GM19438 (cell line): ENCODE results near the gene ADCY5.

Source experiments
- ATAC-seq: cut with Tn5 transposase; IDR thresholded peaks from one replicate; pipeline ENCODE4 v1.9.1; 2021; ENCODE audit warnings: low read depth; ENCODE audit not compliant: unreplicated experiment

Gene ADCY5

GRCh38 chr3:123313889-123314288 lies 135.0 kb downstream of the ADCY5 start:
- ATAC-seq, result no peak

- no peak for ATAC-seq
Observed at GRCh38 chr3:123312331-123313265, 136.3 kb downstream of the ADCY5 start.

DNA sequence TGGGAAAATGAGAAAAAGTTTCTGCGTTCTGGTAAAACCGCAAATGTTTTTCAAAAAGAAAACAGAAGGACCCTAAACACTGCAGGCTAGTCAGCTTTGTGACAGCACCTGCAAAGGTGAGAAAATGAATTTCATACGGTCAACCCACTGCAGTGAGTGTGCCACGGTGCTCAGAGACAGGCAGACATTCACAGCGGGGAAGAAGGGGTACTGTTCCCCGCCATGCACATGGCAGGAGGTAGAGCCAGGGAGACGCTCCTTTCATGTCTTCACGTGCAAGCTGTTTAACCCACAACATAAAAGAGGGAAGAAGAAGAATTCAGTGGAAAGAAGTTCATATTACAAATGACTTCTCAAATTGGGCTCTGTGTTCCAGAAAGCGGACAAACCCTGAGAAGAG lies 137.7 kb downstream of the ADCY5 start:
- no peak for ATAC-seq

GRCh38 chr3:123310741-123311140 lies 138.1 kb downstream of the ADCY5 start:
- no peak for ATAC-seq

- no peak for ATAC-seq
Observed at GRCh38 chr3:123310186-123310585, 138.7 kb downstream of the ADCY5 start.

- no peak for ATAC-seq
Observed at GRCh38 chr3:123307064-123307463, 141.8 kb downstream of the ADCY5 start.

GRCh38 chr3:123305192-123305591 lies 143.7 kb downstream of the ADCY5 start:
- no peak for ATAC-seq

GRCh38 chr3:123303976-123304560 lies 144.8 kb downstream of the ADCY5 start:
- no peak for ATAC-seq

- no peak for ATAC-seq
Observed at GRCh38 chr3:123302961-123303360, 145.9 kb downstream of the ADCY5 start.

- ATAC-seq, result no peak
Observed at GRCh38 chr3:123301331-123302184, 147.3 kb downstream of the ADCY5 start.

- ATAC-seq, result no peak
Observed at GRCh38 chr3:123300583-123300982, 148.3 kb downstream of the ADCY5 start.

DNA sequence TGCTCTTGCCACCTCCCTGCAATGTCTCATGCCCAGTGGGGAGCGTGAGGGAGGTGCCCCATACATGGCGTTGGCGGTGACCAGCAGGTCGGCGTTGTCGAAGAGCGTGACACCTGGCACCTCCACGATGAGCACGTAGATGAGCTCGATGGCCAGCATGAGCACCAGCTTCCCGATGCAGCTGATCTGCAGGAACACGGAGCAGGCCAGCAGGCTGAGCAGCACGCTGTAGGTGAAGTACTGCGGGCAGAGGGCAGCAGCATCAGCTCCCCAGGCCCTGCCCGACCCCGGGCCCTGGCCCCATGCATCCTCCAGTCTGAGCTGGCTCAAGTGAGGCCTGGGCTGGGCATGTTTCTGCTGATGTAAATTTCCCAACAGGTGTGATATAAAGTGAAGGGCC lies 148.8 kb downstream of the ADCY5 start:
- no peak for ATAC-seq

DNA sequence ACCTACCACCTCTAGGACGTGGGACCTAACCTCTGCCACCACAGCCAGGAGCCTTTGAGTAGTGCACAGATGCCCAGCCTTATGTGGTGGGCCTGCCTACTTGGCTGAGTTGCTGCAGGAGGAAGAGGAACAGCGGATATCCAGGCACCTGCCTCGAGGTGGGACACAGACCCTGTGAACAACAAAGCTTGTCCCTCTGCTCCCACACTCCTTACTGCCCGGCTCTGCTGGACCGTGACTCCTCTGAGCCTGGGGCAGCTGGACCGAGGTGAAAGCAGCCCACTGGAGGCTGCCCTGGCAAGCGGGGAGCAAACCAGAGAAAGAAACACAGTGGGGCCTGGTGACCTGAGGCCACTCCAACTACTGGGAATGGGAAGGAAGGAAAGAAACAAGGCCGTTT lies 149.3 kb downstream of the ADCY5 start:
- no peak for ATAC-seq

- ATAC-seq, result no peak
Observed at GRCh38 chr3:123298903-123299302, 150.0 kb downstream of the ADCY5 start.

DNA sequence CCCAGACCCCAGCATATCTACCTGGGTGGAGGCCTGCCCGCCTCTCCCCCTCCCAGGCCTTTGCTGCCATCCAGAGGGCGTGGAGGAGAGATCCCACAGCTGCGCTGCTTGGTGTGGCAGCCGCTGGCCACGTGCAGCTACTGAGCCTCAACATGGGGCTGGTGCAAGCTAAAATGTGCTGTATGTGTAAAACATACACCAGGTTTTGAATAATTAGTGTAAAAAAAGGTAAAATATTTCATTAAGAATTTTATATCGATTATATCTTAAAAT lies 151.3 kb downstream of the ADCY5 start:
- ATAC-seq, result no peak

DNA sequence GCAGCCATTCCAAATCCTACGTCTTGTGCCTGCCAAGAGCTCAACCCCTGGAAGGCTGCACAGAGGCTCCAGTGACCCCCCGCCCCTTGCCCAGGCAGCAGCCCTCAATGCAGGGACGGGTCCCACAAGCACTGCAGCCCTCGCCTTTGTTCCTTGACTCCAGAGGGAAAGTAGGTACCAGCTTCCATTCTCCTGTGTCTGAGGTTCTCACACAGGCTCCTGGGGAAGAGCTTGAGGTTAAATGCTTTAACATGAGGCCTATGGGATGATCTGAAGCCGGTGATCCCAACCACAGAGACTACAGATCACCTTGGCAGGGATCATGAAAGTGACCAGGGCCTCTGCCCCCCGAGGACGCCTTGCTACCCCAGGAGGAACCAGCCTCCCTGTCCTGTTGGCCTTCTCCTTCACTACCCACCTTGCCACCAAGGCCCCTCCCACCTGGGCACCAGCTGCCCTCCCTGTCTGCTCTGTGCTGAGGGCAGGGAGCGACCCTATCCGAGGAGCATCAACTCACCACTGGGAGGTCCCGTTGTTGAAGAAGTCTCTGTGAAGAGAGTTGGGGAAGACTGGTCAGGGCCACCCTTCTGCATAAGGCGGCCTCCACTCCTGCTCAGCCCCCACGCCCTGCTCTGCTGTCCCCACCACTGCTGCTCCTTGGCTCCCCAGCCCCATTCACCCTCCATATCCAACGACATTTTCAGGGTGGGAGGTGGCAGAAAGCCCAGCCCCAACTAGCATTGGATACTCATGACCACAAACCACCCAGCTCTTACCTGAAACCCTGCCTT lies 151.9 kb downstream of the ADCY5 start:
- no peak for ATAC-seq

DNA sequence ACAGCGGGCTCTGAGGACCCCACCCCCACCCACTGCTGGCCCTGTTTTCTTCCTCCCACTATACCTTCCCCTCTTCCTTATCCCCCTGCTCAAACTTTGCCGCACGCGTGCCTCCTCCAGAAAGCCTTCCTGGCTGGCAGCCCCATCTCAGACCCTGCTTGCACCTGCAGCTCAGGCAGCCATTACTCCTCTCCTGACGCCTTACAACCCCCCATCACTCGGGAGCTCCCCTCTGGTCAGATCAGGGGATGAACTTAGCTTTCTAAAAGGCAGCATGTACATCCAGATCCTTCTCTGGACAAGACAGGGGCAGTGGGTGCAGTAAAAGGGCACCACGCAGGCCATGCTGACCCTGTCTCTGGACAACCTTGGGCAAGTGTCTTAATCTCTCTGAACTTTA lies 152.6 kb downstream of the ADCY5 start:
- no peak for ATAC-seq

DNA sequence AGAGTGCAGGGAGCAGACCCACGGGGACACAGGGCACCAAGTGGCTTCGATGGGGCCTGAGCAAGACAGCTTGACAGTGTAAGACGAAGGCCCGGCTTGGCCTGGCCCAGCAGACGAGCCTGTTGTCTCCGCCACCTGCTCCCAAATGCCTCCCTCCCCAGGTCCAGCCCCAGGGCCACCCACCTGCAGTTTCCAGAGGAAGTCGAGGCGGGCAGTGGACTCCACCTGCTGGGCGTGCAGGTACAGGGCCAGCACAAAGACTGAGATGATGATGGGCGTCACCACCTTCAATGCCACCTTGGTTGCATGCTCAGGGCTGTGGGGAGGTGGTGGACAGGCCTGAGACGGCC lies 153.0 kb downstream of the ADCY5 start:
- ATAC-seq, result no peak

DNA sequence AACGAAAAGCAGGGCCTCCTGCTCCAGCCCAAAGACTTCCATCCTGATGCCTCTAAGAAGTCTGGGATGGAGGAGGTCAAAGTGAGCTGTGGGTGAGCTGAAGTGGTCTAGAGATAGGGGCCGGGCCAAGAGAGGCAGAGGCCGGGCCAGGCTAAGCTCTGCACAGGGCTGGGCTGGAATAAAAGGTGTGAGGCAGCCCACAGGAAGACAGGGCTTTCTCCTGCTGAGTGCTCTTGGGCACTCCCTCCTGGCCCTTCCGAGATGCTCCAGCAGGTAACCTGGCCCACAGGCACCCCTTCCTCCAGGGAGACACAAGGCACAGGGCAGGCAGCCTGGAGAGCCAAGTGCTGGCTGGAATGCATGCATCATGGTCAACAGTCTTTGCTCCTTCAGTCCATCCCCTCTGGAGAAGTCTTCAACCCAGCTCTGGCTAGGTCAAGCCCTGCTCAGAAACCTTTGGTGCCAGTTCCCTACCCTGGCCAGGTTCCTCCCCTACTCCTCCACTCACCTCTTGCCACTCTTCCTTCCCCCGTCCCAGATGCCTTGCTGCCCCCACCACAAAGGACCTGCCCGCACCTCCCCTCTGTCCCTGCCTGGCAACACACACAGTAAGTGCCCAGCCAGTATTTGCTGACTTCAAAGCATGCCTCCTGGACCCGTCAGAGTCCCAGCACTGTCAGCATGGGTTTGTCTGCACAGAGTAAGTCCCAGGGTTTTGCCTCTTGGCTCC lies 153.6 kb downstream of the ADCY5 start:
- ATAC-seq, result no peak

DNA sequence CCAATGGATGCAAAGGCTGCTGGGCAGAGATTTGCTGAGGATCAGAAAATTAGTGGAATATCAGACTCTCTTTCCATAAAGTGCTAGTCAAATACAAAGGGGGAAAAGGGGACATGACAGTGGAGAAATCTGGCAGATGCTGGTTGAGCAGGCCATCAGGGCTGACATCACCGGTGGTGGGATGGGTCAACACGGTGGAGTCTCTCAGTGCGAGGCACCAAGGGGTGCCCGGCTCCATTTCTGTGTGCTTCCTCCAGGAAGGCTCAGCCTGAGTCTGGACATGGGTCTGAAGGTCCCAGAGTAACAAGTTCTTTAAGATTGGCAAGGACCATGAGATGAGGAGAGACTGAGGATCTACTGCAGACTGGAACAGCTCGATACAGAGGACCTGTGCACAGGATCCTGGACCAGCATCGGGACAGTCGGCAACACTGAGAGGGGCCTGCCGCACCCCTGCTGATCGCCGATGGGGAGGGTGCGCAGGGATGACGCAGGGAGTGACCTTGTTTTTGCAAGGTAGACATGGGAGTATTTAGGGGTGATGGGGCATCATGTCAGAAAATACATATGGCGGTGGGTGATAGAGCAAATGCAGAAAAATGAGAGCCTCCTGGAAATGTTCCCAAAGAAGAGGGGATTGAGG lies 154.5 kb downstream of the ADCY5 start:
- ATAC-seq, result no peak
